AG09319 (cell line): ENCODE data around the gene TRPM2.

Experiments used
- DNase-seq: peaks from one replicate; pipeline ENCODE4 v3.0.0-alpha.2; 2010; ENCODE audit warnings: low read depth; ENCODE audit errors: extremely low read depth
- TF ChIP-seq, protein P1 (sequence below): IDR thresholded peaks from 2 replicates; pipeline ENCODE4 v1.5.1; 2011; ENCODE audit warnings: low read depth, mild to moderate bottlenecking, inconsistent platforms, low read length, moderate library complexity

The TRPM2 gene

DNA sequence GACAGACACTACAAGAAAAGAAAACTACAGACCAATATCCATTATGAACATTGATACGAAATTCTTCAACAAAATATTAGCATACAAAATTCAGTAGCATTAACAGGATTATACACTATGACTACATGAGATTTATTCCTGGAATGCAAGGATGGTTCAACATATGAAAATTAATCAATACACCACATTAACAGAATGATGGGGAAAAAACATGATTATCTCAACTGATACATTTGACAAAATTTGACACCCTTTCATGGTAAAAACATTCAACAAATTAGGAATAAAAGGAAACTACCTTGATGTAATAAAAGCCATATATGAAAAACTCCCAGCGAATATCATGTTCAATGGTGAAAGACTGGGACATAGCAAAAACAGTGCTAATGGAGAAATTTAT is 31.5 kb downstream of the TRPM2 start:
- no peak for DNase-seq
- TF ChIP-seq, protein P1, sequence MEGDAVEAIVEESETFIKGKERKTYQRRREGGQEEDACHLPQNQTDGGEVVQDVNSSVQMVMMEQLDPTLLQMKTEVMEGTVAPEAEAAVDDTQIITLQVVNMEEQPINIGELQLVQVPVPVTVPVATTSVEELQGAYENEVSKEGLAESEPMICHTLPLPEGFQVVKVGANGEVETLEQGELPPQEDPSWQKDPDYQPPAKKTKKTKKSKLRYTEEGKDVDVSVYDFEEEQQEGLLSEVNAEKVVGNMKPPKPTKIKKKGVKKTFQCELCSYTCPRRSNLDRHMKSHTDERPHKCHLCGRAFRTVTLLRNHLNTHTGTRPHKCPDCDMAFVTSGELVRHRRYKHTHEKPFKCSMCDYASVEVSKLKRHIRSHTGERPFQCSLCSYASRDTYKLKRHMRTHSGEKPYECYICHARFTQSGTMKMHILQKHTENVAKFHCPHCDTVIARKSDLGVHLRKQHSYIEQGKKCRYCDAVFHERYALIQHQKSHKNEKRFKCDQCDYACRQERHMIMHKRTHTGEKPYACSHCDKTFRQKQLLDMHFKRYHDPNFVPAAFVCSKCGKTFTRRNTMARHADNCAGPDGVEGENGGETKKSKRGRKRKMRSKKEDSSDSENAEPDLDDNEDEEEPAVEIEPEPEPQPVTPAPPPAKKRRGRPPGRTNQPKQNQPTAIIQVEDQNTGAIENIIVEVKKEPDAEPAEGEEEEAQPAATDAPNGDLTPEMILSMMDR: no peak

DNA sequence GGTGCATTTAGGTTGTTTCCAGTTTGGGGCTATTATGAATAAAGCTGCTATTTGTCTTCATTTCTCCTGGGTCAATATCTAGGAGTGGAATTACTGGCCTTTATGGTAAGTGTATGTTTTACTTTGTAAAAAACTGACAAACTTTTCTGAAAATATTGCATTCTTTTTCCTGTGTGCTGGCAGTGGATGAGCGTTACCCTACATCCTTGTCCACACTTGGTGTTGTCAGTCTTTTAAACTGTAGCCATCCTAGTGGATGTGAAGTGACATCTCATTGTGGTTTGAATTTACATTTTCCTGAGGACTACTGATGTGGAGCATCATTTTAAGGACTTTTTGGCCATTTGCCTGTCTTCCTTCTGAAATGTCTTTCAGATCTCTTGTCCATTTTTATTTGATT is 35.9 kb downstream of the TRPM2 start:
- DNase-seq: no peak
- TF ChIP-seq, protein P1: no peak

DNA sequence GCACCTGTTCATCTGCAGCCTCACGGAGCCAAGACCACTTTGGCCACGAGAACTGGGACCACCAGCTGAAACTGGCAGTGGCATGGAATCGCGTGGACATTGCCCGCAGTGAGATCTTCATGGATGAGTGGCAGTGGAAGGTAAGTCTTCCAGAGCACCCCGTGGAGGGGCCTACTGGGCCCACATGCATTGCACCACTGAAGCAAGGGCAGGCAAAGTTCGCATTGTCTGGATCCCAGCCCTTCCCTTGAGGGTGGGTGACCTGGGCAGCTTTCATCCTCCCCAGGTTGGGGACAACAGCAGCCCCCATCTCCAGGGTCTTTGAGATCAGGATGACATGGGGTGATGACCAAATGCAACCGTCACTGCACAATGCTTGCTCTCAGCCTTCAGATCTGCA is 37.5 kb downstream of the TRPM2 start:
- TF ChIP-seq, protein P1: no peak
- DNase-seq: no peak

DNA sequence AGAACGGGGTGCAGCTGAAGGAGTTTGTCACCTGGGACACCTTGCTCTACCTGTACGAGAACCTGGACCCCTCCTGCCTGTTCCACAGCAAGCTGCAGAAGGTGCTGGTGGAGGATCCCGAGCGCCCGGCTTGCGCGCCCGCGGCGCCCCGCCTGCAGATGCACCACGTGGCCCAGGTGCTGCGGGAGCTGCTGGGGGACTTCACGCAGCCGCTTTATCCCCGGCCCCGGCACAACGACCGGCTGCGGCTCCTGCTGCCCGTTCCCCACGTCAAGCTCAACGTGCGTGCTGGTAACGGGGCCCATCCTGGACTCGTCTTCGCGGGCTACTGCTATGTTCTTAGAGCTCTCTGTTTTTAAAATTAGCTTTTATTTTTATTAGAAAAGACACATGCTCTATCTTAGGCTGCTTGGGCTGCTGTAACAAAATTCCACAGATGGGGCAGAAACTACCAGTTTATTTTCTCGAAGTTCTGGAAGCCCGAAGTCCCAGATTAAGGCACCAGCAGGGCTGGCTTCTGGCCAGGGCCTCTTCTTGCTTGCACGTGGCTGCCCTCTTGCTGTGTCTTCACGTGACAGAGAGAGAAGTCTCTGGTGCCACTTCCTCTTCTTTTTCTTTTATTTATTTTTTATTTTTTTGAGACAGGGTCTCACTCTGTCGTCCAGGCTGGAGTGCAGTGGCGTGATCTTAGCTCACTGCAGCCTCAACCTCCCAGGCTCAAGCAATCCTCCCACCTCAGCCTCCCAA is 38.1 kb downstream of the TRPM2 start:
- TF ChIP-seq, protein P1: no peak
- DNase-seq: no peak

DNA sequence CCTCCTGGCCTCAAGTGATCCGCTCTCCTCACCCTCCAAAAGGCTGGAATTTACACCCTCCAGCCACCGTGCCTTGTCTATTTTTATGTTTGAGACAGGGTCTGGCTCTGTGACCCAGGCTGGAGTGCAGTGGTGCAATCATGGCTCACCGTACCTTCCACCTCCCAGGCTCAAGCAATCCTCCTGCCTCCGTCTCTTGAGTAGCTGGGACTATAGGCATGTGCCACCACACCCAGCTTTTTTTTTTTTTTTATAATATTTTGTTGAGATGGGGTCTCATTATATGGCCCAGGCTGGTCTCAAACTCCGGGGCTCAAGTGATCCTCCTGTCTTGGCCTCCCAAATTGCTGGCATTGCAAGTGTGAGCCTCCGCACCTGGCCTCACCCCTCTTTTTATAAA is 38.8 kb downstream of the TRPM2 start:
- no peak for DNase-seq
- TF ChIP-seq, protein P1: no peak

DNA sequence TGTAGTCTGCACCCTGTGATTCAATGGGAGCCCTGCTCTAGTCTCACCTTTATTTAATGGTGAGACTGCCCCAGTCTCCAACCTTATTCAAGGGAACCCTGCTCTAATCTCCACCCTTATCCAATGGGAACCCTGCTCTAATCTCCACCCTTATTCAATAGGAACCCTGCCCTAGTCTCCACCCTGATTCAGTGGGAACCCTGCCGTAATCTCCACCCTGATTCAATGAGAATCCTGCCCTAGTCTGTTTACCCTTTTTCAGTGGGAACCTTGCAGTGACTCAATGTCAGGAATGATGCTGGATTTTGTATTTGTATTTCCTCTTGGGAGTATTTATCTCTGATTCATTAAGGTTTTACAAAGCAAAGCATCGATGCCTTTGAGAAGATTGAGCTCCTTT is 39.5 kb downstream of the TRPM2 start:
- DNase-seq: no peak
- TF ChIP-seq, protein P1: no peak

DNA sequence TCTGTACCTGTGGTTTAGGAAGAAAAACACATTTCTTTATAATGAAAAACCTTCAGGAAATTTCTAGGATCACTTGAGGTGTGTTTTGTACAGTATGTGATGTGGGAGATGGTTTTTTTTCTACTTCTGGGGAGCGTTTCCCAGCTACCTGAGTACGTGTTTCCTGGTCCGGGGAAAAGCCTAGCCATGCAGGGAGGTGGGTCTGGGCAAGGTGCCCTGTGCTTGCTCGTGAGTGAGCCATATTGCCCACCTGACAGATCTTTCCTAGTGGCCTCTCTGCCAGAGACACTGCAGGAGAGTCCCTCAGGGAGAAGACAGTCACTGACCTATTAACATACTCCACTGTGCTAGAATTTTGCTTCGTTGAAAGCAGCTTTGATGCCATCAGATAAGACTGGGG is 41.3 kb downstream of the TRPM2 start:
- TF ChIP-seq, protein P1: no peak
- DNase-seq: no peak
